Spleen (tissue), 11 donors: ENCODE data around the gene SPZ1. TPM values are rescaled to one million over a fixed set of nuclear protein-coding genes. Genes with fewer than 3 reads are reported as not detected.
"Not testable (repeated sequence)": the region's sequence is repeated elsewhere in the genome, so short reads cannot be mapped to it uniquely, and the experiment has no call there.

Source experiments
- DNase-seq: peaks from one replicate; pipeline ENCODE4 v3.0.0-alpha.2; 2020
- H3K27ac ChIP-seq, 8 donors: fragments of 200-600 bp; sonication (generic) in 7 of 8; 1 replicate in 4 of 8; 2 replicates in 4 of 8; pipeline versions ENCODE4 v1.5.0 to v1.8.0; 2016 to 2021; ENCODE audit warnings: inconsistent platforms in 4 of 8, mild to moderate bottlenecking in 4 of 8, moderate library complexity in 1 of 8
- H3K27me3 ChIP-seq, 7 donors: fragments of 200-600 bp; sonication (generic) in 6 of 7; replicated peaks in 1 of 7; 1 replicate in 4 of 7; 2 replicates in 3 of 7; pipeline versions ENCODE4 v1.5.0 to v1.8.0; 2016 to 2021; ENCODE audit warnings: inconsistent platforms in 3 of 7, mild to moderate bottlenecking in 1 of 7
- H3K36me3 ChIP-seq, 6 donors: fragments of 200-600 bp; sonication (generic) in 5 of 6; 1 replicate in 4 of 6; 2 replicates in 2 of 6; pipeline versions ENCODE4 v1.5.0 to v1.8.0; 2016 to 2021; ENCODE audit warnings: inconsistent platforms in 2 of 6
- H3K4me1 ChIP-seq, 6 donors: fragments of 200-600 bp; sonication (generic) in 5 of 6; 1 replicate in 3 of 6; 2 replicates in 3 of 6; pipeline versions ENCODE4 v1.5.0 to v1.8.0; 2016 to 2021; ENCODE audit warnings: inconsistent platforms in 3 of 6
- H3K4me3 ChIP-seq, 8 donors: fragments of 200-600 bp; sonication (generic) in 7 of 8; 1 replicate in 4 of 8; 2 replicates in 4 of 8; pipeline versions ENCODE4 v1.5.0 to v1.8.0; 2016 to 2021; ENCODE audit warnings: inconsistent platforms in 4 of 8, mild to moderate bottlenecking in 4 of 8, moderate library complexity in 2 of 8
- H3K9me3 ChIP-seq, 8 donors: fragments of 200-600 bp; sonication (generic) in 7 of 8; 1 replicate in 4 of 8; 2 replicates in 4 of 8; pipeline versions ENCODE4 v1.5.0 to v1.8.0; 2016 to 2021; ENCODE audit warnings: inconsistent platforms in 4 of 8
- CTCF ChIP-seq, 11 experiments: fragments of 200-600 bp in 7 of 11; fragments of 450-650 bp in 4 of 11; sonication (generic) in 4 of 11; IDR thresholded peaks in 8 of 11; conservative IDR thresholded peaks in 3 of 11; 1 replicate in 7 of 11; 2 replicates in 4 of 11; pipeline versions ENCODE4 v1.4.0 to v1.8.0; 2016 to 2021; ENCODE audit warnings: antibody characterized with exemption in 11 of 11, inconsistent platforms in 4 of 11, mild to moderate bottlenecking in 1 of 11
- POLR2A ChIP-seq, 3 donors: fragments of 450-650 bp; IDR thresholded peaks; one replicate each; pipeline ENCODE4 v1.5.1; 2017; ENCODE audit warnings: antibody characterized with exemption in 3 of 3, mild to moderate bottlenecking in 1 of 3
- POLR2AphosphoS5 ChIP-seq, 3 donors: sonication (generic); formaldehyde crosslinking; IDR thresholded peaks; one replicate each; pipeline ENCODE4 v1.5.1; 2017; ENCODE audit warnings: antibody characterized with exemption in 3 of 3
- WGBS, 5 donors: extraction: QIAGEN DNeasy Blood & Tissue Kit in 3 of 5; methylation state at CpG; one replicate each; pipeline versions ENCODE4 v1.1.5 to v1.1.7; 2013 to 2018; 5-methylcytosine and 5-hydroxymethylcytosine counted together
- intact Hi-C: fragments of 100-400 bp; cut with DNase I; formaldehyde crosslinking; loops from one replicate; pipeline ENCODE4 v1.15.0; 2023; ENCODE audit warnings: low total_unique reads
- polyA plus RNA-seq, 3 donors: library from polyadenylated mRNA; stranded (reverse); fragments of 200-250 nt; gene quantifications; one replicate each; pipeline ENCODE4 v1.2.1, GENCODE V29; 2013
- total RNA-seq, 7 donors: library from RNA; depleted of rRNA in 3 of 7; stranded (reverse); fragments of >200 nt in 3 of 7; fragmentation: NEBNext Ultra II Directional in 4 of 7; extraction: Animal tissue kit (Norgen Biotek cat#: 25700) in 4 of 7; gene quantifications; one replicate each; pipeline versions ENCODE4 v1.1.0 to v1.2.1, GENCODE V29; 2016 to 2021
- donor health status: healthy with polysubstance abuse.
- donor health status: DM: no; HTN: no; CAD: no; lungs with moderate emphysema.
- donor health status: DM: no; HTN: no; CAD: no.
- donor health status: Bipolar disorder and iron deficiency.
- donor health status: healthy.
- donor health status: DM: no; HTN: no; CAD: no.
- donor health status: DM: yes; HTN: yes; CAD: no.

Gene SPZ1
- total and polyA plus RNA-seq, 10 donors: not detected

- Histone ChIP-seq H3K27ac (no peak overlapping the region), H3K36me3 (no peaks in the 10 kb centered on the region), H3K9me3 (no peaks in the 10 kb centered on the region), H3K4me3 (no peak overlapping the region), H3K4me1 (no peaks in the 10 kb centered on the region), H3K27me3 (no peaks in the 10 kb centered on the region)
- intact Hi-C loops: no loop called here
- no peak for DNase-seq
- WGBS, 5 donors: 79 to 98% (median 90%) methylated on average over 8 of the region's 8 CpGs
- TF ChIP-seq CTCF (IDR thresholded peaks at IDR 0.05 in 8 of 11, conservative IDR thresholded peaks at IDR 0.05 in 3 of 11): no peak
- TF ChIP-seq POLR2A (IDR thresholded peaks at IDR 0.05): no peak
- no peak for TF ChIP-seq POLR2AphosphoS5 (IDR thresholded peaks at IDR 0.05)
Measured at GRCh38 chr5:80300125-80300524, 19.7 kb upstream of the SPZ1 start.

- 92 to 100% (median 94%) methylated on average over 8 to 18 of the region's 27 CpGs; no CpG with 5 or more reads in 1 of the 5 donors for WGBS, 5 donors
- H3K4me3 ChIP-seq, H3K9me3 ChIP-seq, H3K4me1 ChIP-seq, H3K36me3 ChIP-seq, H3K27me3 ChIP-seq, H3K27ac ChIP-seq, DNase-seq, intact Hi-C loops: not testable (repeated sequence)
Measured at GRCh38 chr5:80300796-80301195, 19.0 kb upstream of the SPZ1 start.

- DNase-seq, intact Hi-C loops: not testable (repeated sequence)
Measured at GRCh38 chr5:80301342-80301741, 18.5 kb upstream of the SPZ1 start.

GRCh38 chr5:80302636-80303035, 17.2 kb upstream of the SPZ1 start:
- TF ChIP-seq POLR2A (IDR thresholded peaks at IDR 0.05) (no peak), CTCF (IDR thresholded peaks at IDR 0.05 in 8 of 11, conservative IDR thresholded peaks at IDR 0.05 in 3 of 11) (no peak), POLR2AphosphoS5 (IDR thresholded peaks at IDR 0.05) (no peak)
- peaks cover 0 to 6% (median 0%) of the 10 kb centered on the region in 6 donors for H3K4me1 ChIP-seq
- H3K27ac ChIP-seq: no peak overlapping the region
- H3K36me3 ChIP-seq: no peaks in the 10 kb centered on the region
- no peak for DNase-seq
- intact Hi-C loops: no loop called here
- H3K9me3 ChIP-seq: no peaks in the 10 kb centered on the region
- no peaks in the 10 kb centered on the region for H3K27me3 ChIP-seq
- H3K4me3 ChIP-seq: no peak overlapping the region
- 89 to 95% (median 91%) methylated on average over 11 of the region's 11 CpGs for WGBS, 5 donors

More at GRCh38 chr5:80301342-80301741, 18.5 kb upstream of the SPZ1 start:
- H3K36me3 ChIP-seq, H3K27me3 ChIP-seq, H3K4me1 ChIP-seq, H3K4me3 ChIP-seq, H3K9me3 ChIP-seq, H3K27ac ChIP-seq: not testable (repeated sequence)
- 93 to 99% (median 95%) methylated on average over 7 to 22 of the region's 34 CpGs; no CpG with 5 or more reads in 2 of the 5 donors for WGBS, 5 donors

GRCh38 chr5:80308526-80308925, 11.3 kb upstream of the SPZ1 start:
- 75 to 82% (median 78%) methylated on average over 11 of the region's 11 CpGs for WGBS, 5 donors
- Histone ChIP-seq H3K36me3 (no peaks in the 10 kb centered on the region), H3K27ac (no peak overlapping the region), H3K27me3 (no peaks in the 10 kb centered on the region), H3K9me3 (peaks cover 0 to 12% (median 3%) of the 10 kb centered on the region in 8 donors), H3K4me3 (no peak overlapping the region), H3K4me1 (peaks cover 0 to 7% (median 0%) of the 10 kb centered on the region in 6 donors)
- TF ChIP-seq POLR2A (IDR thresholded peaks at IDR 0.05) (no peak), POLR2AphosphoS5 (IDR thresholded peaks at IDR 0.05) (no peak)
- intact Hi-C loops: loop anchor here (2.0 kb wide), 1 partner anchor 216 kb away; no protein-coding TSS in a partner anchor
- DNase-seq: peak; percentile 64
